H4 (cell line): ENCODE data around the gene PTPRG. TPM values are rescaled to one million over a fixed set of nuclear protein-coding genes. Genes with fewer than 3 reads are reported as not detected.
A peak's percentile ranks its signal among the peaks of the same experiment; 100 is the strongest.

Experiments
- DNase-seq: peaks from one replicate; pipeline ENCODE4 v3.0.0-alpha.2; 2015; ENCODE audit warnings: low spot score
- total RNA-seq: library from RNA; depleted of rRNA; stranded (reverse); fragments of >200 nt; shearing (Covaris generic); gene quantifications from 2 replicates; pipeline ENCODE4 v1.2.3, GENCODE V29; 2014

PTPRG gene
- total RNA-seq, 1 experiment from 2014 or later = 16.1 TPM

DNA sequence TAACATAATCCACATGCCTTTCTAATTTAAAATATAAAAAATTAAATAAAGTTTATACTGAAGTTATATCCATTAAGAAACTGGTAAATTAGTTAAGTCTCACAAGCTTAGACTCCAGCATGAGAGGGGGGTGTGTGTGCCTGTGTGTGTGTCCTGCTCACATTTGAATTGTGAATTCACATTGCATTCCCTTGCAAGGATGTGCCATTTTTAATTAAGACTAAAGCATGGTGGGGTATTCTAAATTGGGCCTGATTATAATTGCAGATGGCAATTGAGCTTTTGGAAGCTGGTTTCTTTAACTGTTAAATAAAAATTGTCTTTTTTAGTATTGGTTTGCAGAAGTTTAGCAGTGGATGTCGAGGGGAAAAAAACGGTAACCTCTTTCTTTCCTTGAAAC lies 56.9 kb downstream of the PTPRG start:
- DNase-seq = no peak

DNA sequence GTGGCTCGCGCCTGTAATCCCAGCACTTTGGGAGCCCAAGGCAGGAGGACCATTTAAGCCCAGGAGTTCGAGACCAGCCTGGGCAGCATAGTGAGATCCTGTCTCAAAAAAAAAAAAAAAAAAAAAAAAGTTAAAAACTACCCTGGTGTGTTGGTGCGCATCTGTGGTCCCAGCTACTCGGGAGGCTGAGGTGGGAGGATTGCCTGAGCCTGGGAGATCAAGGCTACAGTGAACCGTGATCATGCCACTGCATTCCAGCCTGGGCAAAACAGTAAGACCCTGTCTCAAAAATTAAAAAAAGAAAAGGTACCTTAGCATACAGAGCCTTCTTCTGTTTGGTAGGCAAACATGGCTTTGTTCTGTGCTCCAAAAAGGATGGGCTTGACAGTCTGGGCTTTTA lies 57.5 kb downstream of the PTPRG start:
- DNase-seq = no peak

DNA sequence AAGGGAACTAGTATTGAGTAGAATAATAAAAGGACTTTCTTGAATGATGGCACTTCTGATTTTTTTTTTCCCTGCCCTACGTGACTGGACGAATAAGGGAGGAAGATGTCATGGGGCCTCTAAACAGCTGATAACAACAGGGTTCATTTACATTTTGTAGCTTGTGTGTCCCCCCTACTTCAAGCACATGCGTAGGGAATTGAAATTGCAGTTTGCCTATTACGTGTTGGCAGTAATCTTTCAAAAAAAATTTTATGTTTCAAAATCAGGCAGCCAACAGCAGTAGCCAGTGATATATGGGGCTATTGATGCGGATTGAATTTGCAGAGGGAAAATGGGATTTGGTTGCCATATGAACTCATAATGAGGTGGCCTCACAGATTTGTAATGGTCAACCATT lies 58.7 kb downstream of the PTPRG start:
- no peak for DNase-seq

DNA sequence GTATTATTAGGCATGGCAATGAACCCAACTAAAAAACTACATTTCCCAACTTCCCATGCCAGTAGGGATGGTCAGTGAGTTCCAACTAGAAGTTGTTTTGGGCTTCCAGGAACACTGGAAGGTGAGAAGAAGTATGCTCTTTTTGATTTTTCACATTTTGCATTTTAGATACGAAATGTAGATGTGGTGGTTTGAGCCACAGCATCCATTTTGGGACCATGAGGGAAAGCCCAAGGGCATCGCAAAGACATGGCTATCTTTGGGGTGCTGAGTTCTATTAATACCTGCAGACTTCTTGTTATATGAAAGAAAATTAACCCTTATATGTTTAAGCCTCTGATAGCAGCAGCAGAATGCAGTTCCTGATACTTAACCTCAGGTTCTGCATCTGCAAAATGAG lies 62.9 kb downstream of the PTPRG start:
- DNase-seq = no peak

DNA sequence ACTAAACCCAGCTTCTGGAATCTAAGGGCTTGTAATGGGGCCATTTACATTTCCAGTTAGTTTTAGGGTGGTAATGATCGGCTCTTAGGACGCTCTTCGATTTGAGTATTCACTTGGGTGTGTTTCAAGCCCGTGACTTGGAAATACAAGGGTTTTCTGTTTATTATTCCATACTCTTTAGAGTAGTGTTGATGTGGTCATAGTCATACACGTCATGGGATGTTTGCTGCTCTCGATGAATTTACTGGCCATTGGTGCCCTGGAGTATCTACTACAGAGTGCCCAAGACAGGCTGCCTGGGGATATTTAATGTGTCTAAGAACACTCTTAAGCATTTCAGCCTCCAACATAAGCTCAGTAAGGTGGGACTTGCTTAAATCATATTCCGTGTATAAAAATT lies 64.1 kb downstream of the PTPRG start:
- no peak for DNase-seq

DNA sequence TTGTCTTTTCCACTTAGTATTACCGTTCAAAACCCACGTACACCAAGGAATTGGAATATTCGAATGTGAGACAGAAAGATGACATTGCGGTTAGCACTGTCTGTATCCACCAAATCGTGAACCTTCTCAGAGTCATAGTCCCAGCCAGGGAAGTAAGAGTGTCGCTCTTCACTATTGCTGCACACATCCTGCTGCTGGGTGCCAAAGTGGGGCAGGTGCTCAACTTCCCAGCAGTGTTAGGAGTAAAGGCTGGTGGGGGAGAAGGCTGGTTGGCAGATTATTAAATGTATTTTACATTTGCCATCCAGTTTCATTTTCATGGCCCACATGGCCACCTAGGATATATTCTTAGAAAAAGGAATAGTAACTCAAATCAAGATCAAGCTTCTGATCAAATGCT lies 65.1 kb downstream of the PTPRG start:
- DNase-seq = no peak

DNA sequence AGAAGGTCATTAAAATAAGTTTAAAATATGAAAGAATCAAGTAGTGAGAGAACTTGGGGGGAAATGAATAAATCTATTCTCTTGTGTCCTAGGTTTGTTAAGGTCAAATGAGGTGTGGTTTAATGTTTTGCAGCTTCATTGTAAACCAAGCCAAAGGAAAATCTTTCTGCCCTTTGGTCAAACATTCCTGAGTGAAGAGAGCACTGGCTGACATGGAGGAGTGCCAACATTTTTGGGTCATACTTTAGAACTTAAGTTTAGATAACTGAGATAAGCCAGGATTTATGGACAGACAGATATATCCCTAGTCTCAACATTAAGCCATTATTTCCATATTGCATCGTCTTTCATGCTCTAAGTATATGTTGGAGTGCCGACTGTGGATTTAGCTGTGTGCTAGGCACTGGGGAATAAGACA lies 66.4 kb downstream of the PTPRG start:
- DNase-seq = peak; percentile 39

DNA sequence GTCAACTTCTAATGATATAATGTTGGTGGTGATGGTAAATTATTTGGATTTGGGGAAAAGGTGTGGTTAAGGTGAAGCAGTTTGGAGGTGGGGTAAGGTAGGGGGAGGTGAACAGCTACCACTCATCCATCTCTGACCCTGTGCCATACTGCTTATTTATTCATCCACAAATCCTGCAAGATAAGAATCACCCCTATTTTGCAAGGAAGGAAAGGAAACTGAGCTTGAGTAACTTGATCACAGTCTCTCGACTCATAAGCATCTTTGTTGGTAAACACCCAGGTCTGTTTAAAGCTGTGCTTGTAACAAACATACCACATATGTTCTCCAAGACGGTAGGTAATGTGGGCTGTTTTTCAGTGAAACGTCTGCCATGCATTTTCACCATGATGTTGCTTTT lies 67.3 kb downstream of the PTPRG start:
- no peak for DNase-seq

DNA sequence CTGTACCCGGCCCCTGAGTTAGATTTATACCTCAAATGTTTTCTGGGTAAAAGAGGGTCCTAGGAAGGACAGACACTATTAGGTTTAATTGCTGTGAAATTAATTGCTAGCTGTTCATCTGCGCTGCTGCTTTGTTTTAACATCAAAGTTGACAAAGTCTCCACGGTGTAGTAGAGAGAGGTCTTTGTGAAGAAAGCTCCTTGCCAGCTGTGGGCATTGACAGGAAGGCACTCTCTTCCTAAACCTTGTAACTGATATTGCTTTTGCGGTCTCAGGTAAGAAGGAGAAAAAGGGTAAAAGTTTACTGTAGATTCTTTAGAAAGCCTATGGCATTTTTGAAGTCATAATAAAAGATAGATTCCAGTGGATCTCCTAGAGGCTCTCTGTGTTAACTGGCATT lies 68.1 kb downstream of the PTPRG start:
- DNase-seq = no peak

DNA sequence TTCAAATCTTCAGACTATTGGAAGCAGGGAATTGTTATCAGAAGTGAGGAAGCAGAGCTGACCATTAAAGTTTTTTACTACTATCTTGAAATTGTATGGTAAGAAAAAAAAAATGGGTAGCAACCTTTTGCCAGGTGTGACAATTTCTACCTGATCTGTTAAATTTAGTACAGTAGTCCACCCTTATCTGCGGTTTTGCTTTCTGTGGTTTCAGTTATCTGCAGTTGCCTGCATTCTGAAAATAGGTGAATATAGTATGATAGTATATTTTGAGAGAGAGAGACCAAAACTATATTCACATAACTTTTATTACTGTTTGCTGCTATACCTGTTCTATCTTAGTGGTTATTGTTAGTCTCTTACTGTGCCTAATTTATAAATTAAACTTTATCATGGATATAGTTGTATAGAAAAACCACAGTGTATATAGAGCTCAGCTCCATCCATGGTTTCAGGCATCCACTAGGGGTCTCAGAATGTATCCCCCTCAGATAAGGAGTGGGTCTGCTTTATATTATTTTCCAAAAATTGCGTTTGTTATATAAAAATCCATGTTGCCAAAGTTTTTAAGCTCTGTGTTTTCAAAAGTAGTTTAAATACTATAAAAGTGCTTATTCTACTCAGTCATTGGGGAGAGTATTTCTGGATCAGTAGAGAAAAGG lies 69.9 kb downstream of the PTPRG start:
- DNase-seq = no peak

DNA sequence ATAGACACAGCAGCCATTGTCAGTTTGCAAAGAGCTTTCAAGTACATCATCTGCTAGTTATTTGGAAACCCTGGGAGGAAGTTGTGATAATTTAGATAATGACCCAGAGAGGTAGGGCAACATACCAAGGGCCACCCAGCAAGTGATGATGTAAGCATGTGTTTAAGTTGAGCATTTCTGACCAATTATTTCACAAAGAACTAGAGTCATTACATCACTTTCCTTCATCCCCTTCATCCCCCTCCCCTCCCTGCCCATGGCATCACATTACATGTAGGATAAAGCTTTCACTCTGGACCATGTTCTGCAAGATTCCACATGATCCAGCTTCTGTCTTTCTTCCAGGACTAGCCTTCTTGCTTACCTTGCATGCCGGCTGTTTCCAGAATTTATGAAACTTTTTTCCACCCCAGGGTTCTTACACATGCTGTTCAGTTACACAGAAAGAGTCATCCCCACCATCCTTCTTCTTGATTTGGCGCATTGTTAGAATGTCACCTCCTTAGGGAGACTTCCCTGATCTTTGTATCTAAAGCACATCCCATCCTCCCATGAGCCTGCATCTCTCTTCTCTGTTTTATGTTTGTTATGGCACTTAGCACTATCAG lies 71.3 kb downstream of the PTPRG start:
- DNase-seq = peak; percentile 21

DNA sequence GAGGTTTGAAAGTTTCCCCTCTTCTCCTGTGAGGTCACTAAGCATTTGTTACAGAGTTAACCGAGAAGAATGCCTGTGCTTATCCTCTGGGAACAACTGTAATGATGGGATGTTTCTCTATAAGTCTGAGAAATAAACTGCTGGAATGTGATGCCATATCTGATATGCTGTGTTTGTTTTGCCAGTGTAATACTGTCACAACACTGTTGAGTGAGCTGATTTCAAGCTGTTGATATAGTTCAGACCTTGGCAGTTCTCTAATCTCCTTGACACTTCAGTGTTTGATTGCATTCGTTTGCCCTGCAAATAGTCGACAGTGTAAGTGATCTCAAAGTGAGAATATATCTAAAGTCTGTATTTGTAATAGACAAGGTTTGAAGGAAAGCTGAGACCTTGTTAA lies 73.3 kb downstream of the PTPRG start:
- DNase-seq = no peak

DNA sequence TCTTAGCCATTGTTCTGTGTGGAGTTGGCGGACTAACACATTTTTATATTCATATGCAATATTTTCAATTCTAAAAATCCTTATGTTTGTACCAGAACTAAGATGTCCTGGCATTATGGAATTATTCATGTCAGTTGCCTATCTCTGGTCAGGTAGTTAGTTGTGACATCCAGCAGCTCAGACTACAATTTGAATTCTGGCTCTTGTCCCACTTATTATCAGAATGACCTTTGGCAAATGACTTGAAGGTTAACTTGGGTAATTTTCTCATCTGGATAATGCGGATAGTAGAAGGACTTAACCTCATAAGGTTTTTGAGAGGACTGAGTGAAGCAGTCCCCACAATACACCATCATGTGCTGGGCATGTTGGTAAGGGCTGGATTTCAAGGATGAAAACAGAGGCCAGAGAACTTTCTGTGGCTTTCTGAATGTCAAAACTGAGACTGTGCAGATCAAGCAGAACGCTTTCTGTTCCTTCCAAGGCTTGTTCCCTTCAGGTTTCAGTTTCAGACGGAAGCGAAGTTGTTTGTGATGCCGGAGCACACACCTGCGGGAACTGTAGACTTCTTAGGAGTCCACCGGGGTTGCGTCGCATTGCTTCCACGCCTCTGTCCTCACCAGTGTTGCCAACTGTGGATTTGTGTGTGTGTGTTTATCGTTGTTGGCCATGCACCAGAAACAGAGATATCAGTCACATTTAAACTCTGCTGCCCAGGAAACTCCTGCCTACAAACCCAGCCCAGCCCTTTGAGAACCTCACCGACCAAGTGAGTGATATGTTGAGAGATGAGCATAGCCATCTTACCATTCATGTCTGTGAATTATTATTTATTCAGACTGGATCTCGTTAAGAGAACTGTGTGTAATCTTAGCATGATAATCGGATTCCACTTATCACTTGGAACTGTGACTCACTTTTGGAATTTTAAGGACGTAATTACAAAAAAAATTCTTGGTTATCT lies 76.0 kb downstream of the PTPRG start:
- peak; percentile 12 for DNase-seq

DNA sequence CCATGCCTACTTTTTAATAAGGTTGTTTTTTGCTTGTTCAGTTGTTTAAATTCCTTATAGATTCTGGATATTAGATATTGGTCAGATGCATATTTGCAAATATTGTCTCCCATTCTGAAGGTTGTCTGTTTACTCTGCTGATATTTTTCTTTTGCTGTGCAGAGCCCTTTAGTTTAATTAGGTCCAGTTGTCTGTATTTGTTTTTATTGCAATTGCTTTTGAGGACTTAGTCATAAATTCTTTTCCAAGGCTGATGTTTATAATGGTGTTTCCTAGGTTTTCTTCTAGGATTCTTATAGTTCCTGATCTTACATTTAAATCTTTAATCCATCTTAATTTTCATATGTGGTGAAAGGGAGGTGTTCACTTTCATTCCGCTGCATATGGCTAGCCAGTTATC lies 77.4 kb downstream of the PTPRG start:
- no peak for DNase-seq

DNA sequence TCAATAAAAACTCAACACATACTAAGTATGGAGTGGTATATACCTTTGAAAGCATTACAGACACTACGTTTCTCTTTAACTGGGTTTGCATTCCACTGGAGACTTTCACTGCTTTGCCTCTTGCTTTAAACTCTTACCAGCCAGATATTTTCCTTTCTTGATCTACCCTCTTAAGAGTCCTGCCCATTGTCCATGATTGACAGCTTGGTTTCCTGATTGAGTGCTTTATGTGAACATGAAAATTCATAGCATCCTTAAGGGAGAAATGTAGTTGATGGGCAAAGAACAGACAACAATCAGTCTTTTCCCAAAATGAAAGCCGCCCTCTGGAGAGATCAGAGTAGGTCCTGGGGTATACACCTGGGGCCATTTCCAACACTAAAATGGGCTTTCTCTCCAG lies 78.6 kb downstream of the PTPRG start:
- DNase-seq = no peak

DNA sequence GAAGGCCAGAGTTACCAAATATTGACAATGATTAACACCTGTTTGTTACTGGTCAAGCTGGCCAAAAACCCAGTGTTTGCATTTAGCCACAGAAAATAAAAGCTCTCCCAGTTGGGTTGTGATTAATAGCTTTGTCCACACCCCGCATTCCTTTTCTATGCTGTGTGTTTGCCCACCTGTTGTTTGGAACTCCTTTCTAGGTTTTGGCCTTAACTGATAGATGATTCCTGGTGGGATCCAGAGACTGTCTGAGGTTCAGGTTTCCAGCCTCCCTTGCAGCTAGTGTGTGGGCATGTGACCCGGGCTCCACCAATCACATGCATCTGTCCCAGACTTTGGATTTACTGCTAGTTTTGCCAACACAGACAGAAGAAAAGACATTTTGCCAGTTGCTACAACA lies 83.8 kb downstream of the PTPRG start:
- no peak for DNase-seq

DNA sequence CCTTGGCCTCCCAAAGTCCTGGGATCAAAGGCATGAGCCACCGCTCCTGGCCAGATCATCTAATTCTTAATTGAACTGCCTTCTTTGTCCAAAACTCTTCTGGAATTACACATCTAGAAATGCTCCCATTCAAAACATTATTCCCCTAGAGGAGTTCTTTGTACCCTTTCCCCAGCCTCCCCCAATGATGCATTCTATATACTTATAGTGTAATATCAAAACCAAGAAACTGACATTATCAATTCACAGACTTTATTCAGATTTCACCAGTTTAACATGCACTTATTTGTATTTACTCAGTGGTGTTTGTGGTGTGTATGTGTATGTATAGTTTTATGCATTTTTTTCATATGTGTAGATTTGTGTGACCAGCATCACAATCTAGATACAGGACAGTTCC lies 85.0 kb downstream of the PTPRG start:
- no peak for DNase-seq

DNA sequence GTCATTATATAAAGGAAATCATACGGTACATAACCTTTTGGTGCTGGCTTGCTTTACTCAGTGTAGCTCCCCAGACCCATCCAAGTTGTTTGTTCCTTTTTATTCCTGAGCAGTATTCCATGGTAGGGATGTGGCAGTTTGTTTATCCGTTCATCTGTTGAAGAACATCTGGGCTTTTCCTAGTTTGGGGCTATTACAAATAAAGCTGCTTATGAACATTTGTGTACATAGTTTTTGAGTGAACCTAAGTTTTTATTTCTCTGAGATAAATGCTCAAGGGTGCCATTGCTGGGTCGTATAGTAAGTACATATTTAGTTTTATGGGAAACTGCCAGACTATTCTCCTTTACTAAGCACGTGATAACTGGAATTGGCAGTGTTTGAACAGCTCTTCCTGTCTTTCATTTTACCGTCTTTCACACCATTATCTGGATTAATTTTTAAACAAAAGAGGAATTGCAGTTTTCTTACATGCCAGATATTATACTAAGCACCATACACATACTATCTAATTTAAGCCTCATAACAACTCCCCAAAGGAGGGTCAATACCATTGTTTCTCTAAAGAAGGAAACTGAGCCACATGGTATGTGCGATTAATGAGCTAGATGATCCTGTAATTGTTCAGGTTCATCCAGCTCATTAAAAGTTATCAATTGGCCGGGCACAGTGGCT lies 85.6 kb downstream of the PTPRG start:
- no peak for DNase-seq

DNA sequence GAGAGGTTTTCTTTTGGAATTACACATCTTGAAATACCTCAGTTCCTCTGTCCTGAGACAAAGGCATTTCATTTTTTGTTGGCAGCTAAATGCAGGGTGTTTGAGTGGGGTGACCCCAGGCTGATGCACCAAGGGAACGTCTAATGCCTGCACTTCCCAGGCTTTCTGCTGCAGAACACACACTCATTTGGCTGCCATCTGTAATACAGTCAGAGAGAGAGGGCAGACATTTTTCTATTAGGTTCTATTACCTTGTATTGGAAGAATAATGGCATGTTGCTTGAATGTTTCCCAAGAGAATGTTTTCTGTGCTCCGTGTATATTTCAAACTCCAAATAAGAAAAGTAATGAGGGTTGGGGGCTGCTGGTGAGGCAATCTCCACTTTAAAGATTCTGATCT lies 87.1 kb downstream of the PTPRG start:
- DNase-seq = no peak

DNA sequence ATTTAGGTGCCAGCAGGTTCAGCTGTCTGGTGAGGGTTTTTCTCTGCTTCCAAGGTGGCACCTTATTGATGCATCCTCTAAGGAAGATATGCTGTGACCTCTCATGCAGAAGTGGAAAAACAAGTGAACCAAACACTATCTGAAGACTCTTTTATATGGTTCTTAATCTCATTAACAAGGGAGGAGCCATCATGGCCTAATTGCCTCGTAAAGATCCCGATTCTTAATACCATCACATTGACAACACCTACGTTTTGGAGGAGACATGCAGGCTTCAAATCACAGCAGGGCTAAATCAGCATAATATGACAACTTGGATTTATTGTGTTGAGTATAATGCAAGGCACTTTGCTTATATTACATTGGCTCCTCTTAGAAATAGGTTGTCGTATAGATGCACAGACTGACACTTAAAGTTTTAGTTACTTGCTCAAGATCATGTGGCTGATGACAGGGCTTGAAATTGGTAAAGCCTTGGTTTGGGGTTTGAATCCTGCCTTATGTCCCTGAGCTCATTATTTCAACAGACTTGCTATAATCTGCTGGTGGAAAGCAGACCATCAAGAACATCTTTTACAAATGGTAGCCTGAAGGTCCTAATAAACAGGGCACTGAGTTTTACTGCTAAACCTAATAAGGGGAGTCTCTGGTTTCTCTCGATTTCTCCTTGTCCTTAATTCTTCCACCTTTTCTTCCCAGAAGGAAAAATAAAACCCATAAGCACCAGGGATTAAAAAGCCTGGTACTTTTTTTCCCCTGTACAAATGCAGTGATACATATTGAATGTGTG lies 88.2 kb downstream of the PTPRG start:
- no peak for DNase-seq

DNA sequence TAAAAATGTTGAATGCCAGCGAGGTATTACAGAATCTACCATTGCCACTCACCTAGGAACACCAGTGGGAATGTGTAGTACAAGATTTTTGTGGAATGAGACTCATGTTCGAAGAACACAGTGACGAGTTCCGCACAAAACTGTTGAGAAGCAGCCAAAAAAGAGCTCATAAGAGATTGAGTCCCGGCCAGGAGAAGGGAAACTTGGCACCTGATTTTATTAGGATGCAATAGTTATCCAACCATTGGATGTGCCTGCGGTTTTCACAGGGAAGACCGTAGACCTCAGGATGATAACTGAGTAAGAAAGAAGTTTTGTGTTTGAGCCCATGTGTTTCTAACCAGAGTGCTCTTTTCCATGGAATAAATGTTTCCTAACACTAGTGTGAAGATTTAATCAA lies 88.9 kb downstream of the PTPRG start:
- no peak for DNase-seq
